DND-41 (cell line): ENCODE data around the gene PRAMEF12.

Experiments used
- ATAC-seq: fragments of 200-7000 bp; cut with Tn5 transposase; 3 replicates; pipeline ENCODE4 v1.9.1; 2021; ENCODE audit warnings: low read depth; ENCODE audit not compliant: insufficient read depth
- DNase-seq: peaks from one replicate; pipeline ENCODE4 v3.0.0-alpha.2; 2020
- H2AFZ ChIP-seq: 2 replicates; pipeline ENCODE4 v1.6.0; 2012; ENCODE audit warnings: low read depth, low read length
- H3K27ac ChIP-seq: 2 replicates; pipeline ENCODE4 v1.5.1; 2012; ENCODE audit warnings: low read length, inconsistent platforms
- H3K27me3 ChIP-seq: fragments of 200-600 bp; sonication (generic); 2 replicates; pipeline ENCODE4 v1.6.0; 2012; ENCODE audit warnings: low read length, mild to moderate bottlenecking, inconsistent platforms; ENCODE audit not compliant: insufficient read depth, poor library complexity
- H3K36me3 ChIP-seq: 2 replicates; pipeline ENCODE4 v1.5.1; 2012; ENCODE audit warnings: low read length, inconsistent platforms; ENCODE audit not compliant: insufficient read depth
- H3K4me1 ChIP-seq: 2 replicates; pipeline ENCODE4 v1.5.1; 2012; ENCODE audit warnings: mild to moderate bottlenecking, low read length; ENCODE audit not compliant: insufficient read depth
- H3K4me2 ChIP-seq: 2 replicates; pipeline ENCODE4 v1.6.0; 2012; ENCODE audit warnings: mild to moderate bottlenecking, moderate library complexity, low read length, inconsistent platforms; ENCODE audit not compliant: insufficient read depth
- H3K4me3 ChIP-seq, 2 experiments: fragments of 200-600 bp in 1 of 2; shearing (Covaris generic) in 1 of 2; 2 replicates each; pipeline ENCODE4 v1.5.1; 2012 to 2016; ENCODE audit warnings: inconsistent platforms in 2 of 2, low read length in 2 of 2, mild to moderate bottlenecking in 2 of 2, low read depth in 1 of 2, moderate library complexity in 1 of 2
- H3K79me2 ChIP-seq: 2 replicates; pipeline ENCODE4 v1.6.0; 2012; ENCODE audit warnings: low read length, inconsistent platforms; ENCODE audit not compliant: insufficient read depth
- H3K9ac ChIP-seq: 2 replicates; pipeline ENCODE4 v1.6.0; 2012; ENCODE audit warnings: low read depth, mild to moderate bottlenecking, inconsistent platforms, low read length, moderate library complexity
- H3K9me3 ChIP-seq: 2 replicates; pipeline ENCODE4 v1.5.1; 2012; ENCODE audit warnings: low read length, moderate library complexity, mild to moderate bottlenecking, inconsistent platforms; ENCODE audit not compliant: insufficient read depth, severe bottlenecking
- H4K20me1 ChIP-seq: 2 replicates; pipeline ENCODE4 v1.6.0; 2012; ENCODE audit warnings: low read length; ENCODE audit not compliant: insufficient read depth
- EZH2 ChIP-seq: IDR thresholded peaks from 3 replicates; pipeline ENCODE4 v1.6.1; 2012; ENCODE audit warnings: borderline replicate concordance, low read depth, mild to moderate bottlenecking, moderate library complexity, low read length, inconsistent platforms; ENCODE audit not compliant: severe bottlenecking
- TF ChIP-seq, protein P1 (sequence below): IDR thresholded peaks from 2 replicates; pipeline ENCODE4 v1.5.1; 2012; ENCODE audit warnings: borderline replicate concordance, low read length, moderate library complexity, mild to moderate bottlenecking; ENCODE audit not compliant: poor library complexity, severe bottlenecking; ENCODE audit errors: extremely low read depth

The PRAMEF12 gene

DNA sequence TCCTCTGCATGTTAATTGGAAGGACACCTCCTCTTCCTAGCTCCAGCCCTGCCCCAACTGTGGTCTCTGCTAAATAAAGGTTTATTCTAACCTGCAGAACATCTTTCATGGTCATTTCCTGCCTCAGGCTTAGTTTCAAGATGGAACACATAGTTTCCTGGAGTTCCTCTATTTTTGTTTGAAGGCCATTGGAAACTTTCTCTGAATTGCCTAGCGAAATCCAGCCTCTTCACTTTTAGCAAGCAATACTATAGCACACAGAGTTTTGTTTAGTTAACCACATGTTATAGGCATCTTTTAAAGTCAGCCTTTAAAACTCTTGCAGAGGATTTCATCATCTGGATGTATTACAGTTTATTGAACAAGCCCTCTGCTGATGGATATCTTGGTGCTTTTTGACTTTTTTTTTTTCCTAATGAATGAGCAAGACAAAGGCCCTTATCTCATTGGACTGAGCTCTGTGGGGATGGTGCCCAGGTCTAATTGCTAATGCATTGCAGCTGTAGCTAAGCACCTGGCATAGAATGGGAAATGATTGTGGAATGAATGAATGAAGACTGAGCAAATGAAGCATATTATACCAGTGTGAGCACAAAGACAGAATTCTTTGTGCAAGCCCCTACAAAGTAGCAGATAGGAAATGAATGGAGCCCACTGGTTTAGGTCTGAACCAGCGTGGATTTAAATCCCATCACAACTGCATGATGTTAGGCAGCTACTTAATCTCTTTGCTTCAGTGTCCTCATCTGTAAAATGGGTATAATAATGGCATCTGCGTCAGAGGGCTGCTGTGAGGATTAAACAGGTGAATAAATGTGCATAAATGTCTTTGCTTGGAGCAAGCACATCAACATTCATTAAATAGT lies 28.2 kb upstream of the PRAMEF12 start:
- DNase-seq (no peak), ATAC-seq (no peak)
- peaks cover 7% of the 10 kb centered on the region for H3K27me3 ChIP-seq

DNA sequence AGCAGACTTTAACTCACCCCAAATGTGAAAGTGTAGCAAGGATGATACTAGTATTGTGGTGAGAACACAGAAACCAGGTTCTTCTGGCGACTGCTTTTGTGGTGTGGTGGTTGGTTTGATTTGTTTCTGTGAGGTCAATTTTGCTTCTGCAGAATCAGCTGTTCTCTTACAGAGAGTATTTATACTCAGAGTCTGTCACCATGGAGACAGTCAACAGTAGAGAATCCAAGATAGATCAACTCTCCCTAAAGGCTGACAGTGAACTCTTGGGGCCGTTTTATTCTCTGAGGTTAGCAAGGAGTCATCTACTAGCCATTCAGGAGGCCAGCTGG lies 27.6 kb upstream of the PRAMEF12 start, which contains the start of gene CFAP107:
TSS of gene CFAP107 (plus strand) at position 209 of the 332 bp plus-strand sequence. CDS start 231 bp downstream, outside the sequence.
- no peak for DNase-seq
- ATAC-seq: no peak
- no peak within 1 kb of the TSS for H3K4me2 ChIP-seq
- TF ChIP-seq EZH2: no peak
- TF ChIP-seq, protein P1, sequence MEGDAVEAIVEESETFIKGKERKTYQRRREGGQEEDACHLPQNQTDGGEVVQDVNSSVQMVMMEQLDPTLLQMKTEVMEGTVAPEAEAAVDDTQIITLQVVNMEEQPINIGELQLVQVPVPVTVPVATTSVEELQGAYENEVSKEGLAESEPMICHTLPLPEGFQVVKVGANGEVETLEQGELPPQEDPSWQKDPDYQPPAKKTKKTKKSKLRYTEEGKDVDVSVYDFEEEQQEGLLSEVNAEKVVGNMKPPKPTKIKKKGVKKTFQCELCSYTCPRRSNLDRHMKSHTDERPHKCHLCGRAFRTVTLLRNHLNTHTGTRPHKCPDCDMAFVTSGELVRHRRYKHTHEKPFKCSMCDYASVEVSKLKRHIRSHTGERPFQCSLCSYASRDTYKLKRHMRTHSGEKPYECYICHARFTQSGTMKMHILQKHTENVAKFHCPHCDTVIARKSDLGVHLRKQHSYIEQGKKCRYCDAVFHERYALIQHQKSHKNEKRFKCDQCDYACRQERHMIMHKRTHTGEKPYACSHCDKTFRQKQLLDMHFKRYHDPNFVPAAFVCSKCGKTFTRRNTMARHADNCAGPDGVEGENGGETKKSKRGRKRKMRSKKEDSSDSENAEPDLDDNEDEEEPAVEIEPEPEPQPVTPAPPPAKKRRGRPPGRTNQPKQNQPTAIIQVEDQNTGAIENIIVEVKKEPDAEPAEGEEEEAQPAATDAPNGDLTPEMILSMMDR: no peak
- no peaks in the 10 kb centered on the region for H3K36me3 ChIP-seq
- no peak within 1 kb of the TSS for H2AFZ ChIP-seq
- H3K4me1 ChIP-seq: peaks cover 7% of the 10 kb centered on the region; the same call in 1 of the 2 replicates
- no peaks in the 10 kb centered on the region for H3K79me2 ChIP-seq
- no peak within 1 kb of the TSS for H3K9ac ChIP-seq
- no peak within 1 kb of the TSS for H3K4me3 ChIP-seq
- H3K9me3 ChIP-seq: peaks cover 16% of the 10 kb centered on the region
- no peaks in the 10 kb centered on the region for H4K20me1 ChIP-seq
- no peak within 1 kb of the TSS for H3K27ac ChIP-seq
- peaks cover 7% of the 10 kb centered on the region for H3K27me3 ChIP-seq

More for the DNA sequence above, 28.2 kb upstream of the PRAMEF12 start:
- H3K4me1 ChIP-seq: peaks cover 7% of the 10 kb centered on the region; the same call in 1 of the 2 replicates
- H3K79me2 ChIP-seq: no peaks in the 10 kb centered on the region
- no peak overlapping the region for H3K4me3 ChIP-seq
- H2AFZ ChIP-seq: no peak overlapping the region
- no peak overlapping the region for H3K4me2 ChIP-seq
- H3K9me3 ChIP-seq: peaks cover 16% of the 10 kb centered on the region
- no peaks in the 10 kb centered on the region for H3K36me3 ChIP-seq
- H3K27ac ChIP-seq: no peak overlapping the region
- no peak overlapping the region for H3K9ac ChIP-seq
- H4K20me1 ChIP-seq: no peaks in the 10 kb centered on the region
- TF ChIP-seq, protein P1: no peak
- no peak for TF ChIP-seq EZH2

DNA sequence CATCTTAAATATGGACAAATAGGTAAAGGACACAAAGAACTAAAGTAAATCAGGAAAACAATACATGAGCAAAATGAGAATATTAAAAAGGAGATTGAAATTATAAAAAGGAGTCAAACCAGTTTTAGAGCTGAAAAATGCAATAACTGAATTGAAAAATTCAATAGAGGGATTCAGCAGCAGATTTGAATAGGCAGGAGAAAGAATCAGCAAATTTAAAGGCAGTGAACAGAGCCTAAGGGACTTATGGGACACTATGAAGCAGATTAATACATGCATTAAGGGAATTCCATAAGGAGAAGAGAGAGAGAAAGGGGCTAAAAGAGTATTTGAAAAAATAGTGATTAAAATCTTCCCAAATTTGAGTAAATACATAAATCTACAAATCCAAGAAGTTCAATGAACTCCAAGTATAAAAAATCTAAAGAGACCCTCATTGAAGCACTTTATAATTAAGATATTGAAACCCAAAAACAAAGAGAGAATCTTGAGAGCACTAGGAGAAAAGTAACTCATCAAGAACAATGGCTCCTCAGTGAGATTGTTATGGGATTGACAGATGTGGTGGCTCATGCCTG lies 24.7 kb upstream of the PRAMEF12 start:
- DNase-seq (no peak), ATAC-seq (no peak)
- no peaks in the 10 kb centered on the region for H3K79me2 ChIP-seq
- H2AFZ ChIP-seq: no peak overlapping the region
- H3K27ac ChIP-seq: no peak overlapping the region
- H3K9ac ChIP-seq: no peak overlapping the region
- no peaks in the 10 kb centered on the region for H3K36me3 ChIP-seq
- H3K4me1 ChIP-seq: peaks cover 7% of the 10 kb centered on the region; the same call in 1 of the 2 replicates
- H3K4me2 ChIP-seq: no peak overlapping the region
- H3K9me3 ChIP-seq: peaks cover 16% of the 10 kb centered on the region
- H4K20me1 ChIP-seq: no peaks in the 10 kb centered on the region
- no peak overlapping the region for H3K4me3 ChIP-seq
- peaks cover 11% of the 10 kb centered on the region for H3K27me3 ChIP-seq
- TF ChIP-seq EZH2: no peak
- TF ChIP-seq, protein P1: no peak
